Smooth muscle cell of the pulmonary artery (primary cell): ENCODE measurements around the gene RPTOR. TPM values are rescaled to one million over a fixed set of nuclear protein-coding genes. Genes with fewer than 3 reads are reported as not detected.

Experiments
- total RNA-seq: library from RNA; depleted of rRNA; stranded (reverse); fragments of >200 nt; gene quantifications from 2 replicates; pipeline ENCODE4 v1.2.3, GENCODE V29; 2014

The RPTOR gene, protein sequence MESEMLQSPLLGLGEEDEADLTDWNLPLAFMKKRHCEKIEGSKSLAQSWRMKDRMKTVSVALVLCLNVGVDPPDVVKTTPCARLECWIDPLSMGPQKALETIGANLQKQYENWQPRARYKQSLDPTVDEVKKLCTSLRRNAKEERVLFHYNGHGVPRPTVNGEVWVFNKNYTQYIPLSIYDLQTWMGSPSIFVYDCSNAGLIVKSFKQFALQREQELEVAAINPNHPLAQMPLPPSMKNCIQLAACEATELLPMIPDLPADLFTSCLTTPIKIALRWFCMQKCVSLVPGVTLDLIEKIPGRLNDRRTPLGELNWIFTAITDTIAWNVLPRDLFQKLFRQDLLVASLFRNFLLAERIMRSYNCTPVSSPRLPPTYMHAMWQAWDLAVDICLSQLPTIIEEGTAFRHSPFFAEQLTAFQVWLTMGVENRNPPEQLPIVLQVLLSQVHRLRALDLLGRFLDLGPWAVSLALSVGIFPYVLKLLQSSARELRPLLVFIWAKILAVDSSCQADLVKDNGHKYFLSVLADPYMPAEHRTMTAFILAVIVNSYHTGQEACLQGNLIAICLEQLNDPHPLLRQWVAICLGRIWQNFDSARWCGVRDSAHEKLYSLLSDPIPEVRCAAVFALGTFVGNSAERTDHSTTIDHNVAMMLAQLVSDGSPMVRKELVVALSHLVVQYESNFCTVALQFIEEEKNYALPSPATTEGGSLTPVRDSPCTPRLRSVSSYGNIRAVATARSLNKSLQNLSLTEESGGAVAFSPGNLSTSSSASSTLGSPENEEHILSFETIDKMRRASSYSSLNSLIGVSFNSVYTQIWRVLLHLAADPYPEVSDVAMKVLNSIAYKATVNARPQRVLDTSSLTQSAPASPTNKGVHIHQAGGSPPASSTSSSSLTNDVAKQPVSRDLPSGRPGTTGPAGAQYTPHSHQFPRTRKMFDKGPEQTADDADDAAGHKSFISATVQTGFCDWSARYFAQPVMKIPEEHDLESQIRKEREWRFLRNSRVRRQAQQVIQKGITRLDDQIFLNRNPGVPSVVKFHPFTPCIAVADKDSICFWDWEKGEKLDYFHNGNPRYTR (N-terminal part only)
- total RNA-seq, result 32.2 and 48.7 TPM in 2 replicates

DNA sequence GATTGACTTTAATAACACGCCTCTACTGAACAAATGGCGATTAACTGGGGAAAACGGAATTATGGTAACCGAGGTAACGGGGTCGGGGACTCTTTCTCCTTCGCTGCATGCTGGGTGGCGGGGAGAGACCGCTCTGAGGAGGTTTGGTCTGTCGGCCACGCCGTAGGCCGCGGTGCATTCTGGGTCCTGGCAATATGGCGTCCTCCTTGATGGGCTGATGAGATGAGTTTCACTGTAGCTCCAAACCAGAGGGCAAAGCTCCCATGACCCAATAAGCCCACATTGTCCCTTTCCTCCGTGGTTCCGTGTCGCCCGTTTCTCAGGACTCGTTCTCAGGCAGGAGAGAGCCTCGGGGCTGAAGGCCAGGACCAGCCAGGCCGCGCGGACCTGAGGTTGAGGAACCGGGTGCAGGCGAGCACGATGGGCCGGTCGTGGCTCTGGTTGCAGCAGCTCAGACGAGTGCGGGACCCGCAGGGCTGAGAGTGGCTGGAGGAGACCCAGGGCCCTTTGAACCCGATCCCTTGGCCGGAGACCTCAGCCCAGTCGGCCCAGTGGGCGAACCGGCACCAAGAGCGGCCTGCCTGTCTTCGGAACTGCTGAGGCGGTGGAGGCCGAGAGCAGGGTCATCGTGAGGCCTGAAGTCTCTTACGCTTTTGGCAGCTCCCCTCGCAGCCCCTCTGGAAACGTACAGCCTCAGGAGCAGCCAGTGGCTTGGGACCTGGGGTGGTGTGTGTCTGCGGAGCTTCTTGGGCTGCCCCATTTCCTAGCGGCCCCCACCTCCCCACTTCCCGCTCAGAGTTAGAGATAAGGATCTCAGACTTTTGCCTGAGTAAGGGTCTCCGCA lies at the start of gene RPTOR:
RPTOR (plus strand) TSS at position 184 of the 844 bp plus-strand sequence. CDS start 792 bp downstream, outside the sequence.

DNA sequence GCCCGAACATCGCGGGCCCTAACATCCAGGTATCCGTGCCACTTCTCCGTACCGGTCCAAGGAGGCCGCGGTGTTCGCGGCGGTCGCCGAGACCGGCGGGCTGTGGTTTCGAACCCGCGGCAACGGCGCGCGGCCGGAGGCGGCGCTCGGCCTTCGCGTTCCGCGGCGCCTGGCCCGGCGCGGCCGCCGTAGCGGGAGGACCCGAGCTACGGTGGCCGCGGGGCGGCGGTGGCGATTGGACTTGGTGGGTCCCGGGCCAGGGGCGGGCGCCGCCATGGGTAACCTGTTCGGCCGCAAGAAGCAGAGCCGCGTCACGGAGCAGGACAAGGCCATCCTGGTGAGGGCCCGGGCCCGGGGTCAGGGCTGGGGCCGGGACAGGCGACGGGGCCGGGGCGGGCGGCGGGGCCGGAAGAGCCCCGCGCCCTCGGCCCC lies 447.0 kb downstream of the RPTOR start, which contains the start of gene CHMP6:
CHMP6 (plus strand) TSS at position 197 of the 432 bp plus-strand sequence; CDS start at position 275, 78 bp downstream.

Other genes with a start within 250 kb of the RPTOR start
- gene ENDOV, start 129.7 kb upstream of the RPTOR start, total RNA-seq, result 28.3 and 35.6 TPM in 2 replicates
- gene NPTX1, start 68.2 kb upstream of the RPTOR start, total RNA-seq, result 7.7 and 8.0 TPM in 2 replicates